ENCODE measurements around the gene TRHDE.

DNA sequence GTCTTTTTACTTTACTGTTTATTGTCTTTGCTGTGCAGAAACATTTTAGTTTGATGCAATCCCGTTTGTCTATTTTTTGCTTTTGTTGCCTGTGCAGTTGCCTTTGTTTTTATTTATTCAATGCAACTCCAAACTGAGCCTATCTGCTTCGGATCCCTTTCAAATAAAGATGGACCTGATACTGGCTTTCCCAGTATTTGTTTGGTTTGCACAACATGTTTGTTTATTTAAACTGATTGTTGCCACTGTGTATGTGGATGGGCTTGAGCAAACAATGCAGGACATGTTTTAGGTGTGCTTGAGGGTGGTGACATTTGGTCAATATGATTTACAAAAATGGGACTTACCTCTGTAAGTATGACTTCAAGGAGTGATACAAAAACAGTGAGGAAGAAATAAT, 6.7 kb downstream of the TRHDE start:
- no peak for TF ChIP-seq YY1 (IDR thresholded peaks at IDR 0.05; ENCODE audit: insufficient read depth, insufficient read length)
- TF ChIP-seq ZNF274 (IDR thresholded peaks at IDR 0.05; ENCODE audit: low read depth, low read length) = no peak
